ENCODE results near the gene ARL10. TPM values are rescaled to one million over a fixed set of nuclear protein-coding genes. Genes with fewer than 3 reads are reported as not detected.

The ARL10 gene
- polyA plus RNA-seq, 1 experiment, result 3.2 TPM

GRCh38 chr5:176382721-176383120 is 17.4 kb downstream of the ARL10 start:
- Histone ChIP-seq H3K4me3 (ENCODE audit: low read depth, low read length) (no peak overlapping the region), H3K36me3 (ENCODE audit: control insufficient read depth, insufficient read depth, low read length) (peaks cover 10% of the 10 kb centered on the region), H3K27me3 (ENCODE audit: control insufficient read depth, insufficient read depth, low read length) (no peaks in the 10 kb centered on the region)
- ChIA-PET CTCF (no interaction called here), POLR2A (no interaction called here)
- no peak for DNase-seq (ENCODE audit: low read depth)
- TF ChIP-seq CTCF (IDR thresholded peaks at IDR 0.05; ENCODE audit: insufficient read depth, low read depth, low read length), result no peak

- POLR2A ChIA-PET, result no interaction called here
- H3K36me3 ChIP-seq (ENCODE audit: control insufficient read depth, insufficient read depth, low read length), result peaks cover 10% of the 10 kb centered on the region
- CTCF ChIA-PET, result no interaction called here
Measured at GRCh38 chr5:176383248-176383905, 18.1 kb downstream of the ARL10 start.

GRCh38 chr5:176383961-176384360 is 18.7 kb downstream of the ARL10 start:
- no peak for DNase-seq (ENCODE audit: low read depth)
- POLR2A ChIA-PET, result no interaction called here
- CTCF ChIA-PET, result no interaction called here
- Histone ChIP-seq H3K27me3 (ENCODE audit: control insufficient read depth, insufficient read depth, low read length) (no peaks in the 10 kb centered on the region), H3K4me3 (ENCODE audit: low read depth, low read length) (no peak overlapping the region), H3K36me3 (ENCODE audit: control insufficient read depth, insufficient read depth, low read length) (peaks cover 10% of the 10 kb centered on the region)
- no peak for TF ChIP-seq CTCF (IDR thresholded peaks at IDR 0.05; ENCODE audit: insufficient read depth, low read depth, low read length)

More at GRCh38 chr5:176383248-176383905, 18.1 kb downstream of the ARL10 start:
- Histone ChIP-seq H3K4me3 (ENCODE audit: low read depth, low read length) (no peak overlapping the region), H3K27me3 (ENCODE audit: control insufficient read depth, insufficient read depth, low read length) (no peaks in the 10 kb centered on the region)
- TF ChIP-seq CTCF (IDR thresholded peaks at IDR 0.05; ENCODE audit: insufficient read depth, low read depth, low read length), result no peak
- no peak for DNase-seq (ENCODE audit: low read depth)

GRCh38 chr5:176384366-176384930 is 19.2 kb downstream of the ARL10 start:
- peaks cover 10% of the 10 kb centered on the region for H3K36me3 ChIP-seq (ENCODE audit: control insufficient read depth, insufficient read depth, low read length)
- no peaks in the 10 kb centered on the region for H3K27me3 ChIP-seq (ENCODE audit: control insufficient read depth, insufficient read depth, low read length)
- H3K4me3 ChIP-seq (ENCODE audit: low read depth, low read length), result no peak overlapping the region
- ChIA-PET POLR2A (no interaction called here), CTCF (no interaction called here)
- TF ChIP-seq CTCF (IDR thresholded peaks at IDR 0.05; ENCODE audit: insufficient read depth, low read depth, low read length), result no peak
- DNase-seq (ENCODE audit: low read depth), result no peak

- Histone ChIP-seq H3K27me3 (ENCODE audit: control insufficient read depth, insufficient read depth, low read length) (no peaks in the 10 kb centered on the region), H3K36me3 (ENCODE audit: control insufficient read depth, insufficient read depth, low read length) (peaks cover 10% of the 10 kb centered on the region), H3K4me3 (ENCODE audit: low read depth, low read length) (no peak overlapping the region)
- ChIA-PET POLR2A (no interaction called here), CTCF (no interaction called here)
- no peak for DNase-seq (ENCODE audit: low read depth)
- no peak for TF ChIP-seq CTCF (IDR thresholded peaks at IDR 0.05; ENCODE audit: insufficient read depth, low read depth, low read length)
Measured at GRCh38 chr5:176384991-176385390, 19.7 kb downstream of the ARL10 start.
